ENCODE data around the gene IFNL3.

- TF ChIP-seq CTCF (conservative IDR thresholded peaks at IDR 0.05 in 1 of 2, IDR thresholded peaks at IDR 0.05 in 1 of 2; ENCODE audit: low read depth in 1 of 2, low read length in 2 of 2) (no peak), EZH2 (IDR thresholded peaks at IDR 0.05; ENCODE audit: low read length, missing control alignments) (no peak)
Measured at GRCh38 chr19:39238944-39239343, 5.9 kb downstream of the IFNL3 start.

Data from fibroblast of lung (primary cell).